Hematopoietic multipotent progenitor cell (in vitro differentiated cells): ENCODE measurements around the gene PROM2. TPM values are rescaled to one million over a fixed set of nuclear protein-coding genes. Genes with fewer than 3 reads are reported as not detected.

Source experiments
- DNase-seq, 3 donors: peaks; one replicate each; pipeline ENCODE4 v3.0.0-alpha.2; 2011 to 2015; ENCODE audit warnings: low read depth in 2 of 3, low spot score in 2 of 3
- total RNA-seq: library from RNA; depleted of rRNA; stranded (reverse); fragments of >200 nt; gene quantifications from one replicate; pipeline ENCODE4 v1.2.3, GENCODE V29; 2012

The PROM2 gene
- total RNA-seq, 1 donor: 0.54 TPM

- DNase-seq: no peak
Observed at GRCh38 chr2:95319481-95320343, 45.5 kb downstream of the PROM2 start.

DNA sequence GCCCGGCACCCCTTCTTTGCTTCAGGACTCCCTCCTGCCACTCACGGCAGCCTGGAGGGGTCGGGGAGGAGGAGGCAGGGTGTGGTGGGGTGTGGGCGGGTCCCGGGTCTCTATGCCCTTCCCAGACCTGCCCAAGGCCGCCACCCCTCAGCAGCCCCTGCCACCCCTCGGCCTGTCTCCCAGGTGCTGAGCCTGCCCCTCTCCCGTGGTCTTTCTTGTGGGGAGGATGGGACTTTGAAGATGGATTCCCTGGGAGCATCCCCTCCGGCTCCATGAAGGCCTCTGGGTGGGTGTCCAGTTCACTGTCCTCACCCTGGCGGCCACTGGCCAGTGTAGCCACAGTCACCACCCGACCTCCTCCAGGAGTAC lies 46.1 kb downstream of the PROM2 start:
- DNase-seq: no peak

GRCh38 chr2:95320986-95321767 lies 46.9 kb downstream of the PROM2 start:
- DNase-seq: no peak

DNA sequence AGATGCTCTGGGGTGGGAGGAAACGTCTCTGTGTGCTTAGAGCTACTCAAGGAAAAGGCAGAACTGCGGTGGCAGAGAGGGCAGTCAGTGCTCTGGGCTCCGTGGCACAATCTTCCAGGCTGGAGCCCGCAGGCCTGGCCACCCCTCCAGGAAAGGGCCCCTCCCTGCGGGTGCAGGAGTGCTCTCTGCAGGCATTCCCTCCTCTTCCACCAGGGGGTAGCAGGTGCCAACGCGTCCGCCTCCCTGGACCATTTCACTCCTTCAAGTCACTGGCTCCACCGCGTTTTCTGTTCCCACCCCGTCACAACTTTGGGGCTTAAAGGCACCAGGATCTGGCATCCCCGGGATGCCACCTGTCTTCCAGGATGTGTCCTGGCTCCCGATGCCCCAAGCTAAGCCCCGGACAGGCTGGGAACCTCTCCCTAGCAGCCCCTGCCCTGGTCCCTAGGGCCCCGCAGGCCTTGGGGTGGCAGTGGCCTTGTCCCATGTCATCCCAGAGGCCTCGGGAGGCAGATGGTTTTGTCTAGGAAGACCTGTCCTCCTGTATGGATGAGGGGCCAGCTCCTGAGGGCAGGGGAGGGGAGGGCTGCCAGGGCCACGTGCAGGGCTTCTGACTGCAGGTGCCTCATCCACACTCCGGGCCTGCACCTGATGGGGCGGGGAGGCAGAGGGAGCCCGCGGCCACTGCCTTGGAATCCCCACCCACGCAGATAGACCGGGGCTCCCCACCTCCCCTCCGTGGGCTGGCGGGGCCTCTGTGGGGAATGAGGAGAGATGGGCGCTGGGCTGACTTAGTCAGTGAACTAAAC lies 49.3 kb downstream of the PROM2 start:
- peak in 1 of 3 donors; percentile 4 for DNase-seq

DNA sequence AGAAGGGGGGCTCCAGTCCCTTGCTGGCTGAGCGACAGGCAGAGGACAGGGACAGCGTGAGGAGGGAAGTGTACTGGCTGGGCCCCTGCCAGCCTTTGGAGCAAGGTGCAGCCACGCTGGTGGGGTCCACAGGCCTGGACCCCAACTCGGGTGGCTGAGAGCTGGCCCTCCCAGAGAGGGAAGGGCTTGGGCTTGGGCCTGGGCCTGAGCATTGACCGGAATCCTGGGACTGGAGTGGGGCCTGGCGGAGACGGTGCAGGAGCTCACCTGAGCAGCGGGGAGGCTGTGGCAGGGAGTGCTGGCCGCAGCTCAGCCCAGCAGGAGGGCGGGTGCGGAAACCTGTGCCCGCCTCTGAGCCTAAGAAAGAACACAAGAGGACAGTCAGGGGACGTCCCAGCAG lies 50.8 kb downstream of the PROM2 start:
- DNase-seq: no peak

DNA sequence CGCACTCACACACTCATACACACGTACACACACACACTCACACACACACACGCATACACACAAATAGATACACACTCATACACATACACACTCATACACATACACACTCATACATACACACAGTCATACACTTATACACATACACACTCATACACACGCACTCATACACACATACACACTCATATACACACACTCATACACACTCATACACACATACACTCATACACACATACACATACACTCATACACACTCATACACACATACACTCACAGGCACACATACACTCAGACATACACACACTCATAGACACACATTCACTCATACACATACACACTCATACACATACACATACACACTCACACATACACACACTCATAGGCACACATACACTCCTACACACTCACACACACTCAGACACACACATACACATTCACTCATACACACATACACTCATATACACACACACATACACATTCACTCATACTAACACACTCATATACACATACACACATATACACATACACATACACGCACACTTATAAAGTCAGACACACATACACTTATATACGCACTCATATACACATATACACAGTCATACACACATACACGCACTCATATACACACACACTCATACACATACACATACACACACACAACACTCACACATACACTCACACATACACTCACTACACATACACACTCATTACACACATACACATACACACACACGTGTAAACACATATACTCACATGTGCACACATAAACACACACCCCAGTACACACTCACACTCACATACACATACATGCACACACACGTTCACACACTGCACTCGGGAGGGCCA lies 51.6 kb downstream of the PROM2 start:
- no peak for DNase-seq

DNA sequence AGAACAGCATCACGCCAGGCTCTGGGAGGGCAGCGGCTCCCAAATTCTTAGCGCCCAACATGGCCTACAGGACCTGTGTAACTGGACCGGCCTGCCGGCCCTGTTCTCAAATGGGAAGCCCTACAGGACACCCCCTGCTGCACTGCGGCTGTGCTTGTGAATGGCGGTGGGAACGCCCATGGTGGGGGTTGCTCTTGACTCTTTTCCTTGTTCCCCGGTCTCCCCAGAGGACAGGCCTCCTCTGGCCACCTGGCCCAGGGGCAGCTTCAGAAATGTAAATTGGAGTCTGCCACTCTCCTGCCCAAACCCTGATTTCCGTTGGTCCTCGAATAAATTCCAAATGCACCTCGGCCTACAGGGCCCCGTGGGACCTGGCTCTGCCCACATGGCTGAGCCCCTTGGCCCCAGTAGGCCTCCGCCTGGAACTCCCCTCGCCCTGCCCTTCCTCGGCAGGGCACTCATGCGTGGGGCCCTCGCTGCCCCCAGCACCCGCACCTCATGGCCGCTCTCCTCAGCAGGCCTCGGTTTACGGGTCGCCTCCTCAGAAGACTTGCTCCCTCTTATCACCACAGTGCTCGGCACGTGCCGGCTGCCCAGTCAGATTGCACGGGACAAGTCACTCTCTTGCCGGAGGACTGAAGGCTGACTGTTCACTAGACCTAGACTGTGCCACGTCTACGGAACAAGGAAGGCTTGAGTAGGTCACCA lies 52.3 kb downstream of the PROM2 start:
- DNase-seq: no peak

DNA sequence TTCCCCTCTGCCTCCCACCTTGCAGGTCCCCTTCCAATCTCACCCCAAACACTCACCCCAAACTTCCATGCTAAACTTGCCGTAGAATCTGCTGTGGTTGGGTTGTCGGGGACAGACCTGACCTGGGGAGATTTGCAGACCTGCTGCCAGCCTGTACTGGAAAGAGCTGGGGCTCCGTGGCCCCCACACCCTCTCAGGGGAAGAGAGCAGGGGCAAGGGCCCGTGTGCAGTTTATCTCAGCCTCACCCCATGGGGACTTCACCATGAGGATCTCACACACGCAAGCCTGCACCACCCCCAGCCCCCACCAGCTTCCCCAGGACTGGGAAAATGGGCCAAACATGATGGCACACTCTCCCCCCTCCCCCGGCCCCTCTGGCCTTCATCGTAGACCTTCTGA lies 53.6 kb downstream of the PROM2 start:
- DNase-seq: no peak

GRCh38 chr2:95328358-95329125 lies 54.3 kb downstream of the PROM2 start:
- DNase-seq: no peak

DNA sequence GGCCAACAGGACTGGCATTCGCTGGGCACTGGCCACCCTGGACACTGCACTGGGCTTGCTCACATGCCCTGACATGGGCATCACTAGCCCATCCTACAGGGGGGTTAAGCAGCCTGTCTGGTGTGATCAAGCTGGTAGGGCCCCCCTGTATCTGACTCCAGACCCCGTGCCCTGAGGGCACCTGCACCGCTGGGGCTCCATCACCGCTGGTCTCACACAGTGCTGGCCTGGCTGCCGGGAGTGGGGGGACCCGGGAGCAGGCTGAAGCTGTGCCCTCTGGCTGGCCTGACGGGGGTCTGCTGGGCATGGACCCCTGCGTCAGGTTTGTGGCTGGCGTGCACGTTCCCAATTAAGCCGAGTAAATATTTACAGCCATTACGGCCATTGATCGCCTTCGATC lies 55.2 kb downstream of the PROM2 start:
- DNase-seq: no peak

DNA sequence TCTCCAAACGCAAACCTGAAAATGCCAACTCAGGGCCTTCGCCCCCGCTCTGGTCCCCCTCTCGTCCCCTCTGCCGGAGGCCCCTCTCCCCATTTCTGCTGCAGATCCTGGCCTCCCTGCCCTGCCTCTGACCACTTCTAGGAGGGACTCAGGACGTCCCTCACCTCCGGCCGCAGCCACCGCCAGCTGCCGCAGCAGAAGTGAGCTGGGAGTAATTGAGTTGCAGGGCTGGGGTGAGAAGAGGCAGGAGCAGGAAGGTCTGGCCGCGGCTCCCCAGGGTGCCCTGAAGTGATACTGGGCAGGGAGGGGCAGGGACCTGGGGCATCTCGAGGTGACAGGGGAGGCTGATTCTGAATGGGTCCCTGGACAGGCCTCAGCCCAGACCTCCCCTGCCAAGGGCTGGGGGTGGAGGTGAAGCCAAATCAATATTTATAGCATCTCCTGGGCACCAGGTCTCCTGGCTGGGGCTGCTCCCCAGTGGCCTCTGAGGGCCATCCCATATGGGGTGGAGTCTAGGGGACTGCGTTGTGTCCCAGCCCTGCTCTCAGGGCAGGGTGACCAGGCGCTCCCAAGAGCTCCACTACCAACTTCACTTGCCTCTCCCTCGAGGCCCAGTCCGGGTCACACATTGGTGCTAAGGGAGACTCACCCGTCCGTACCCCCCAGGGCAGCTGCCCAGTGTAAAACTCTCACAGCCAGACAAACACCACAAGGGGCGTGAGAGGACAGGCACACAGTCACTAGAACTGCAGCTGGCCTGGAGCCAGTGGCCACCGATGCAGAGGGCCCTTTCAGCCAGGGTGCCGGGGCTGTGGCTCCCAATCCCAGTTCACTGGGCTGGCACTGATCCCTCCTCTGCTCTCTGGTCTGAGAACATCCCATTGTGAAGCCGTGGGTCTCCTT lies 55.9 kb downstream of the PROM2 start:
- DNase-seq: no peak

- DNase-seq: no peak
Observed at GRCh38 chr2:95330794-95331338, 56.6 kb downstream of the PROM2 start.

GRCh38 chr2:95331606-95332005 lies 57.4 kb downstream of the PROM2 start:
- no peak for DNase-seq

- no peak for DNase-seq
Observed at GRCh38 chr2:95332036-95332435, 57.8 kb downstream of the PROM2 start.

DNA sequence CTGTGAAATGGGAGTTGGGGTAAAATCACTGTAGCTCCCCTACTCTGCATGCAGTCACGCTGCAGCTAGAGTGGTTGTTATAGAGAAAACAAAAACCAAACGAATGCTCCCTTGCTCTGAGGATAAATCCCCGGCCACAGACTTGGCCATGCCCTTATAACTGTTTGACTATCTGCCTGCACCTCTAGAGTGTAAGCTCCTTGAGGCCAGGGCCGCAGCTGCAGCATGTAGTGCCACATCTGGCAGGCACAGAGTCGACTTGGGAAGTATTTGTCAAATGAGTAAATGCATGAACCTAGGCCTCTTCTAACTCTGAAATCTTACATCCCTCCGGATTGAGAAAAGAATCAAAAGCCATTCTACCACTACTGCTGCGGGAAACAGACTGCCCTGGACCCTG lies 58.8 kb downstream of the PROM2 start:
- no peak for DNase-seq

GRCh38 chr2:95333888-95334338 lies 59.7 kb downstream of the PROM2 start:
- no peak for DNase-seq

DNA sequence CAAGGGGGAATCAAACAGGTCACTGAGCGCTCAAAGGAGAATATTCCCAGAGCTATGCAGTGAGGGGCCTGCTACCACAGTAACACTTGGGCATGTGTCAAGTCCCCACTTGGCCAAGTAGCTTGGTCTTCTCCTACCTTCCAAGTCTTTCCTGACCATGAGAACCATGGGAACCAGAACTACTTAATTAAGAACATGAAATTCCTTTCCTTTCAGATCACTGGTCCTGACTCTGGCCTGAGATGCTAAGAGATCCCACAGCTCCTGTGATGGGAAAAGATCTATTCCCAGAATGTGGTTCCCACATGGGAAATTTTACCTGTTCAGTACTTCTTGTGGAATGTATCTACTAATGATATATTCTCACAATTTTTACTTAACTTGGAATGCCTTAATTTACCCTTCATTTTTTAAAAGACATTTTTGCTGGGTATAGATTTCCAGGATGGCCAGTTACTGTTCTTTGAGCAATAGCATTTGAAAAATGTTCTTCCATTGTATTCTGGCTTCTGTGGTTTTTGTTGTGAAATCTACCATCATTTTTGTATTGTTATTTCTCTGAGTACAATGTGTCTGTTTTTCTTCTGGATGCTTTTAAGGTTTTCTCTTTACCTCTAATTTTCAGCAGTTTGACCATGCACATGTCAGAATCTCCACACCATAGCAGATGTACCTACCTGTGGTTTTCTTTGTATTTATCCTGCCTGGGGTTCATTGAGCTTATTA lies 60.8 kb downstream of the PROM2 start:
- DNase-seq: no peak
